WERI-Rb-1 (cell line): Measurements from ENCODE around the gene TMEM236.
A peak's percentile ranks its signal among the peaks of the same experiment; 100 is the strongest.

Source experiments
- DNase-seq: peaks from one replicate; pipeline ENCODE4 v3.0.0-alpha.2; 2020
- H3K27ac ChIP-seq: fragments of 250-450 bp; sonication (Bioruptor Pico); 2 replicates; pipeline ENCODE4 v1.5.1; 2020; ENCODE audit warnings: mild to moderate bottlenecking, moderate library complexity
- H3K27me3 ChIP-seq: fragments of 250-450 bp; sonication (Bioruptor Pico); 2 replicates; pipeline ENCODE4 v1.5.1; 2021; ENCODE audit warnings: mild to moderate bottlenecking, low read depth, moderate library complexity; ENCODE audit not compliant: insufficient read depth, severe bottlenecking
- H3K36me3 ChIP-seq: fragments of 250-450 bp; sonication (Bioruptor Pico); 2 replicates; pipeline ENCODE4 v1.5.1; 2020; ENCODE audit warnings: mild to moderate bottlenecking, moderate library complexity
- H3K4me3 ChIP-seq: 2 replicates; pipeline ENCODE4 v1.5.1; 2011; ENCODE audit warnings: low read depth, mild to moderate bottlenecking, control low read depth, low read length
- H3K9me3 ChIP-seq: fragments of 250-450 bp; sonication (Bioruptor Pico); 2 replicates; pipeline ENCODE4 v1.5.1; 2021; ENCODE audit warnings: mild to moderate bottlenecking, moderate library complexity; ENCODE audit not compliant: severe bottlenecking
- CTCF ChIP-seq: IDR thresholded peaks from 2 replicates; pipeline ENCODE4 v1.5.1; 2011; ENCODE audit warnings: low read depth, mild to moderate bottlenecking, control low read depth, inconsistent platforms, low read length

The TMEM236 gene

GRCh38 chr10:17805921-17806577 is 54.0 kb downstream of the TMEM236 start:
- no peak overlapping the region for H3K27ac ChIP-seq

GRCh38 chr10:17808971-17809841 is 57.2 kb downstream of the TMEM236 start, which contains the start of gene MRC1:
Gene MRC1, plus strand, starts transcription at chr10:17809348. Its CDS starts 118 bp downstream, at chr10:17809466.
- no peak within 1 kb of the TSS for H3K27ac ChIP-seq
- H3K36me3 ChIP-seq = no peaks in the 10 kb centered on the region
- DNase-seq = no peak
- no peaks in the 10 kb centered on the region for H3K9me3 ChIP-seq
- H3K27me3 ChIP-seq = no peaks in the 10 kb centered on the region
- H3K4me3 ChIP-seq = no peak within 1 kb of the TSS
- no peak for TF ChIP-seq CTCF

More at GRCh38 chr10:17805921-17806577, 54.0 kb downstream of the TMEM236 start:
- H3K4me3 ChIP-seq = no peak overlapping the region
- peak; percentile 63 for TF ChIP-seq CTCF
- H3K27me3 ChIP-seq = no peaks in the 10 kb centered on the region
- peak; percentile 48 for DNase-seq
- no peaks in the 10 kb centered on the region for H3K9me3 ChIP-seq
- H3K36me3 ChIP-seq = no peaks in the 10 kb centered on the region

GRCh38 chr10:17811146-17811865 is 59.3 kb downstream of the TMEM236 start:
- Histone ChIP-seq H3K36me3 (no peaks in the 10 kb centered on the region), H3K9me3 (no peaks in the 10 kb centered on the region), H3K4me3 (no peak overlapping the region), H3K27ac (no peak overlapping the region), H3K27me3 (no peaks in the 10 kb centered on the region)
- TF ChIP-seq CTCF = no peak
- no peak for DNase-seq

- no peak for DNase-seq
Measured at GRCh38 chr10:17814973-17815372, 63.0 kb downstream of the TMEM236 start.

GRCh38 chr10:17816199-17816598 is 64.2 kb downstream of the TMEM236 start:
- H3K9me3 ChIP-seq = no peaks in the 10 kb centered on the region
- H3K27me3 ChIP-seq = no peaks in the 10 kb centered on the region
- DNase-seq = no peak
- no peak for TF ChIP-seq CTCF
- H3K27ac ChIP-seq = no peak overlapping the region
- no peaks in the 10 kb centered on the region for H3K36me3 ChIP-seq
- no peak overlapping the region for H3K4me3 ChIP-seq

More at GRCh38 chr10:17814973-17815372, 63.0 kb downstream of the TMEM236 start:
- H3K36me3 ChIP-seq = no peaks in the 10 kb centered on the region
- H3K9me3 ChIP-seq = no peaks in the 10 kb centered on the region
- H3K4me3 ChIP-seq = no peak overlapping the region
- H3K27me3 ChIP-seq = no peaks in the 10 kb centered on the region
- no peak overlapping the region for H3K27ac ChIP-seq
- no peak for TF ChIP-seq CTCF
